GM19238 (cell line): ENCODE measurements around the gene DOP1B.

ENCODE experiments used
- DNase-seq: peaks from one replicate; pipeline ENCODE4 v3.0.0; 2011; ENCODE audit warnings: low spot score; ENCODE audit not compliant: insufficient read length

DOP1B gene

DNA sequence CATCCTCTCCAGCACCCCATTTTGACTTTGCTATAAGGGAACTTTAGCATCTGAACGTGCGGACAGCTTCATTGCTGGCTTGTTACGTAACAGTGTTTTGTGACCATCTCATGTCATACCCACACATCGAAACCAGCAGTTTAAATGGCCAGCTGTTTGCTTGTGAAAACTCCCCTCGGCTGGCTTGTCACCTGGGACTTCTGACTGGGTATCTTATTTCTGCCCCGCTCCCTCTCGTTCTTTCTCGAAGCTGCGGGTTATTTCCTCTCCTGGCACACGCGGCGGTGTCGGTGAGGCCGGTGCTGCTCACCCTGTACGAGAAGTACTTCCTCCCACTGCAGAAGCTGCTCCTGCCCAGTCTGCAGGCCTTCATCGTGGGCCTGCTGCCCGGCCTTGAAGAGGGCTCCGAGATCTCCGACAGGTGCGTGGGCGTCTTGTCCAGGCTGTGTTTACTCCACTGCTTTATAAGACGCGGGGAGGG is 43.5 kb downstream of the DOP1B start:
- no peak for DNase-seq

- no peak for DNase-seq
Observed at GRCh38 chr21:36202726-36203602, 46.3 kb downstream of the DOP1B start.

GRCh38 chr21:36203603-36203889 is 46.9 kb downstream of the DOP1B start:
- DNase-seq: peak; percentile 21

GRCh38 chr21:36204980-36205379 is 48.4 kb downstream of the DOP1B start:
- DNase-seq: no peak

- no peak for DNase-seq
Observed at GRCh38 chr21:36205962-36206361, 49.3 kb downstream of the DOP1B start.
